ENCODE results near the gene CDK10.

GRCh38 chr16:89645122-89645521, 41.4 kb upstream of the CDK10 start:
- TF ChIP-seq CTCF (conservative IDR thresholded peaks at IDR 0.05; ENCODE audit: low read length) (no peak), EZH2phosphoT487 (IDR thresholded peaks at IDR 0.05; ENCODE audit: borderline replicate concordance) (no peak)
